Gastroesophageal sphincter (tissue), 4 donors: ENCODE measurements around the gene OCEL1. TPM values are rescaled to one million over a fixed set of nuclear protein-coding genes. Genes with fewer than 3 reads are reported as not detected.
"Not testable (repeated sequence)": the region's sequence is repeated elsewhere in the genome, so short reads cannot be mapped to it uniquely, and the experiment has no call there.

Source experiments
- ATAC-seq: fragments of 150-250 bp; one replicate; pipeline ENCODE4 v1.9.1; 2016; ENCODE audit warnings: mild to moderate bottlenecking, moderate library complexity
- H3K27ac ChIP-seq, 4 donors: fragments of 200-600 bp; sonication (generic) in 3 of 4; 1 replicate in 3 of 4; 2 replicates in 1 of 4; pipeline ENCODE4 v1.5.1; 2016 to 2019
- H3K27me3 ChIP-seq: fragments of 200-600 bp; sonication (generic); one replicate; pipeline ENCODE4 v1.5.1; 2019
- H3K36me3 ChIP-seq, 2 donors: fragments of 200-600 bp; sonication (generic); one replicate each; pipeline ENCODE4 v1.5.1; 2019; ENCODE audit warnings: control low read depth in 1 of 2
- H3K4me1 ChIP-seq, 3 donors: fragments of 200-600 bp; sonication (generic); 1 replicate in 2 of 3; 2 replicates in 1 of 3; pipeline ENCODE4 v1.5.1; 2016 to 2019; ENCODE audit warnings: control low read depth in 2 of 3
- H3K4me3 ChIP-seq, 2 donors: fragments of 200-600 bp; sonication (generic); one replicate each; pipeline ENCODE4 v1.5.1; 2019; ENCODE audit warnings: mild to moderate bottlenecking in 1 of 2, moderate library complexity in 1 of 2
- H3K9me3 ChIP-seq, 3 donors: fragments of 200-600 bp; sonication (generic); one replicate each; pipeline ENCODE4 v1.5.1; 2017 to 2019; ENCODE audit warnings: control low read depth in 2 of 3
- CTCF ChIP-seq, 4 experiments: fragments of 200-600 bp in 2 of 4; fragments of 450-650 bp in 2 of 4; sonication (generic) in 1 of 4; IDR thresholded peaks; one replicate each; pipeline ENCODE4 v1.5.1; 2017 to 2019; ENCODE audit warnings: antibody characterized with exemption in 4 of 4, mild to moderate bottlenecking in 2 of 4, moderate library complexity in 2 of 4
- EP300 ChIP-seq: sonication (generic); formaldehyde crosslinking; IDR thresholded peaks from one replicate; pipeline ENCODE4 v1.6.1; 2017; ENCODE audit warnings: antibody characterized with exemption, mild to moderate bottlenecking
- POLR2A ChIP-seq, 2 donors: fragments of 450-650 bp; IDR thresholded peaks; one replicate each; pipeline ENCODE4 v1.6.1; 2017; ENCODE audit warnings: antibody characterized with exemption in 2 of 2, mild to moderate bottlenecking in 2 of 2, moderate library complexity in 1 of 2
- POLR2AphosphoS5 ChIP-seq: sonication (generic); formaldehyde crosslinking; IDR thresholded peaks from one replicate; pipeline ENCODE4 v1.6.1; 2017; ENCODE audit warnings: antibody characterized with exemption
- WGBS, 2 donors: methylation state at CpG; one replicate each; pipeline ENCODE4 v1.1.5; 2018; ENCODE audit warnings: low coverage in 1 of 2; 5-methylcytosine and 5-hydroxymethylcytosine counted together
- total RNA-seq, 4 donors: library from RNA; depleted of rRNA; stranded (reverse); fragments of >200 nt; gene quantifications; one replicate each; pipeline ENCODE4 v1.1.0, GENCODE V29; 2016

OCEL1 gene
- total RNA-seq, 4 donors from 2014 or later = 3.5 to 15.1 (median 6.5) TPM

- ATAC-seq = no peak
- 84 to 100% methylated on average over 1 to 6 of the region's 12 CpGs for WGBS, 2 donors
- Histone ChIP-seq H3K36me3 (peaks cover 0 to 100% of the 10 kb centered on the region in 2 donors), H3K27me3 (no peaks in the 10 kb centered on the region), H3K9me3 (no peaks in the 10 kb centered on the region), H3K4me3 (no peak overlapping the region), H3K4me1 (no peaks in the 10 kb centered on the region), H3K27ac (no peak overlapping the region)
- TF ChIP-seq EP300 (no peak), CTCF (IDR thresholded peaks at IDR 0.05) (no peak), POLR2AphosphoS5 (no peak), POLR2A (IDR thresholded peaks at IDR 0.05) (no peak)
These were observed 41.6 kb upstream of the OCEL1 start for GRCh38 chr19:17184371-17184841.

GRCh38 chr19:17185590-17185989, 40.4 kb upstream of the OCEL1 start:
- no peaks in the 10 kb centered on the region for H3K4me1 ChIP-seq
- ATAC-seq = no peak
- peaks cover 0 to 100% of the 10 kb centered on the region in 2 donors for H3K36me3 ChIP-seq
- H3K9me3 ChIP-seq = no peaks in the 10 kb centered on the region
- no peak overlapping the region for H3K4me3 ChIP-seq
- 94 to 100% methylated on average over 1 to 6 of the region's 8 CpGs for WGBS, 2 donors
- H3K27ac ChIP-seq = no peak overlapping the region
- TF ChIP-seq POLR2AphosphoS5 = no peak
- no peak for TF ChIP-seq EP300
- TF ChIP-seq CTCF (IDR thresholded peaks at IDR 0.05) = no peak
- TF ChIP-seq POLR2A (IDR thresholded peaks at IDR 0.05) = no peak
- H3K27me3 ChIP-seq = no peaks in the 10 kb centered on the region

GRCh38 chr19:17191736-17192135, 34.3 kb upstream of the OCEL1 start:
- H3K4me3 ChIP-seq, H3K9me3 ChIP-seq, ATAC-seq, H3K4me1 ChIP-seq, H3K27ac ChIP-seq, H3K27me3 ChIP-seq: not testable (repeated sequence)
- 79% methylated on average over 4 of the region's 6 CpGs; no CpG with 5 or more reads in 1 of the 2 donors for WGBS, 2 donors
- H3K36me3 ChIP-seq = peaks cover 0 to 99% of the 10 kb centered on the region in 2 donors

DNA sequence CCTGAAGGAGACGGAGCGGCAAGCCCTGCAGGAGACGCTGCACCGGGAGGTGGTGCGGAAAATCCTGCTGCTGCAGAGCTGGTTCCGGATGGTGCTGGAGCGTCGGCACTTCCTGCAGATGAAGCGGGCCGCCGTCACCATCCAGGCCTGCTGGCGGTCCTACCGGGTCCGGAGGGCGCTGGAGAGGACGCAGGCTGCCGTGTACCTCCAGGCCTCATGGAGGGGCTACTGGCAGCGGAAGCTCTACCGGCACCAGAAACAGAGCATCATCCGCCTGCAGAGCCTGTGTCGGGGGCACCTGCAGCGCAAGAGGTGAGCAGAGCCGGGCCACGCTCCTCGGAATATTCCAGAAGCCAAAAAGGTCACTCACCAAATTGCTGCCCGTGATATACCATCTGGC, 33.3 kb upstream of the OCEL1 start:
- ATAC-seq = no peak
- no peak for TF ChIP-seq POLR2AphosphoS5
- no peak for TF ChIP-seq POLR2A (IDR thresholded peaks at IDR 0.05)
- no peak for TF ChIP-seq EP300
- no peak for TF ChIP-seq CTCF (IDR thresholded peaks at IDR 0.05)
- Histone ChIP-seq H3K27me3 (no peaks in the 10 kb centered on the region), H3K27ac (no peak overlapping the region), H3K4me3 (no peak overlapping the region), H3K36me3 (peaks cover 0 to 99% of the 10 kb centered on the region in 2 donors), H3K9me3 (no peaks in the 10 kb centered on the region), H3K4me1 (no peaks in the 10 kb centered on the region)
- no CpG with 5 or more reads among the region's 26 CpGs for WGBS, 2 donors

DNA sequence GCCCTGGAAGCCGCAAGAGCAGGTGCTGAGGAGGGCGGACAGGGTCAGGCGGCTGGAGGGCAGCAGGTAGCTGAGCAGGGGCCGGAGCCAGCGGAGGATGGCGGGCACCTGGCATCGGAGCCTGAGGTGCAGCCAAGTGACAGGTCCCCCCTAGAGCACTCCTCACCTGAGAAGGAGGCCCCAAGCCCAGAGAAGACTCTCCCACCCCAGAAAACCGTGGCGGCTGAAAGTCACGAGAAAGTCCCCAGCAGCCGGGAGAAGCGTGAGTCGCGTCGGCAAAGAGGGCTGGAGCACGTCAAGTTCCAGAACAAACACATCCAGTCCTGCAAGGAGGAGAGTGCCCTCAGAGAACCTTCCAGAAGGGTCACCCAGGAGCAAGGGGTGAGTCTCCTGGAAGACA, 31.4 kb upstream of the OCEL1 start:
- Histone ChIP-seq H3K36me3 (peaks cover 0 to 99% of the 10 kb centered on the region in 2 donors), H3K27me3 (no peaks in the 10 kb centered on the region), H3K9me3 (no peaks in the 10 kb centered on the region), H3K4me3 (no peak overlapping the region), H3K27ac (no peak overlapping the region), H3K4me1 (no peaks in the 10 kb centered on the region)
- WGBS, 2 donors = 92% methylated on average over 8 of the region's 16 CpGs; no CpG with 5 or more reads in 1 of the 2 donors
- ATAC-seq = no peak
- TF ChIP-seq POLR2A (IDR thresholded peaks at IDR 0.05) (no peak), POLR2AphosphoS5 (no peak), EP300 (no peak), CTCF (IDR thresholded peaks at IDR 0.05) (no peak)
